Subcutaneous abdominal adipose tissue (tissue), 5 donors: ENCODE data around the gene ZNF136.

Source experiments
- H3K27ac ChIP-seq: one replicate; pipeline ENCODE4 v1.7.0; 2013; ENCODE audit warnings: low read depth, mild to moderate bottlenecking, inconsistent platforms, low read length, moderate library complexity
- H3K27me3 ChIP-seq, 5 donors: one replicate each; pipeline ENCODE4 v1.7.0; 2013; ENCODE audit warnings: low read length in 5 of 5, inconsistent platforms in 1 of 5; ENCODE audit not compliant: control insufficient read depth in 5 of 5, insufficient read depth in 4 of 5
- H3K36me3 ChIP-seq, 5 donors: one replicate each; pipeline ENCODE4 v1.7.0; 2013; ENCODE audit warnings: low read length in 5 of 5; ENCODE audit not compliant: control insufficient read depth in 5 of 5, insufficient read depth in 5 of 5
- H3K4me1 ChIP-seq, 5 donors: one replicate each; pipeline ENCODE4 v1.7.0; 2013; ENCODE audit warnings: low read length in 5 of 5, mild to moderate bottlenecking in 3 of 5, moderate library complexity in 1 of 5; ENCODE audit not compliant: control insufficient read depth in 5 of 5, insufficient read depth in 5 of 5
- H3K4me3 ChIP-seq, 5 donors: one replicate each; pipeline ENCODE4 v1.7.0; 2013; ENCODE audit warnings: low read length in 5 of 5, low read depth in 1 of 5
- H3K9ac ChIP-seq, 5 donors: one replicate each; pipeline ENCODE4 v1.7.0; 2013; ENCODE audit warnings: low read length in 5 of 5, mild to moderate bottlenecking in 4 of 5, moderate library complexity in 3 of 5
- H3K9me3 ChIP-seq, 5 donors: one replicate each; pipeline ENCODE4 v1.7.0; 2013; ENCODE audit warnings: low read length in 5 of 5; ENCODE audit not compliant: control insufficient read depth in 5 of 5
- donor health status: healthy.
- donor health status: healthy.
- donor health status: healthy.
- donor health status: healthy.
- donor health status: healthy.

The ZNF136 gene

GRCh38 chr19:12222980-12223630, 60.2 kb downstream of the ZNF136 start:
- Histone ChIP-seq H3K4me3 (no peak overlapping the region), H3K9ac (no peak overlapping the region), H3K36me3 (peaks cover 3 to 12% (median 7%) of the 10 kb centered on the region in 5 donors), H3K27ac (no peak overlapping the region), H3K9me3 (peaks cover 0 to 17% (median 5%) of the 10 kb centered on the region in 5 donors), H3K4me1 (no peaks in the 10 kb centered on the region), H3K27me3 (no peaks in the 10 kb centered on the region)

GRCh38 chr19:12224676-12225075, 61.8 kb downstream of the ZNF136 start:
- Histone ChIP-seq H3K27ac (no peak overlapping the region), H3K4me1 (no peaks in the 10 kb centered on the region), H3K9me3 (peaks cover 0 to 14% (median 2%) of the 10 kb centered on the region in 5 donors), H3K27me3 (no peaks in the 10 kb centered on the region), H3K4me3 (no peak overlapping the region), H3K36me3 (peaks cover 3 to 13% (median 7%) of the 10 kb centered on the region in 5 donors), H3K9ac (no peak overlapping the region)

- no peaks in the 10 kb centered on the region for H3K27me3 ChIP-seq
- no peak overlapping the region for H3K9ac ChIP-seq
- peaks cover 8 to 26% (median 19%) of the 10 kb centered on the region in 5 donors for H3K36me3 ChIP-seq
- peaks cover 0 to 9% (median 0%) of the 10 kb centered on the region in 5 donors for H3K9me3 ChIP-seq
- no peak overlapping the region for H3K27ac ChIP-seq
- H3K4me1 ChIP-seq, result peaks cover 0 to 7% (median 5%) of the 10 kb centered on the region in 5 donors
- no peak overlapping the region for H3K4me3 ChIP-seq
Measured at GRCh38 chr19:12229990-12230389, 67.1 kb downstream of the ZNF136 start.

- H3K9me3 ChIP-seq, result peaks cover 0 to 9% (median 0%) of the 10 kb centered on the region in 5 donors
- H3K4me3 ChIP-seq, result peak overlapping the region in 2 of 5 donors; percentile 21 to 23
- no peaks in the 10 kb centered on the region for H3K27me3 ChIP-seq
- peaks cover 0 to 7% (median 5%) of the 10 kb centered on the region in 5 donors for H3K4me1 ChIP-seq
- H3K36me3 ChIP-seq, result peaks cover 6 to 24% (median 16%) of the 10 kb centered on the region in 5 donors
- no peak overlapping the region for H3K27ac ChIP-seq
- no peak overlapping the region for H3K9ac ChIP-seq
Measured at GRCh38 chr19:12230751-12231733, 68.1 kb downstream of the ZNF136 start.

- H3K4me1 ChIP-seq, result peaks cover 0 to 7% (median 5%) of the 10 kb centered on the region in 5 donors
- no peak overlapping the region for H3K4me3 ChIP-seq
- no peak overlapping the region for H3K27ac ChIP-seq
- no peaks in the 10 kb centered on the region for H3K27me3 ChIP-seq
- no peak overlapping the region for H3K9ac ChIP-seq
- H3K9me3 ChIP-seq, result peaks cover 0 to 9% (median 0%) of the 10 kb centered on the region in 5 donors
- peaks cover 2 to 26% (median 20%) of the 10 kb centered on the region in 5 donors for H3K36me3 ChIP-seq
Measured at GRCh38 chr19:12232961-12233360, 70.1 kb downstream of the ZNF136 start.

- Histone ChIP-seq H3K9me3 (peaks cover 0 to 4% (median 0%) of the 10 kb centered on the region in 5 donors), H3K9ac (no peak overlapping the region), H3K27ac (no peak overlapping the region), H3K36me3 (peaks cover 4 to 20% (median 15%) of the 10 kb centered on the region in 5 donors), H3K4me1 (no peaks in the 10 kb centered on the region), H3K27me3 (no peaks in the 10 kb centered on the region), H3K4me3 (no peak overlapping the region)
Measured at GRCh38 chr19:12237143-12237839, 74.4 kb downstream of the ZNF136 start.
